ENCODE results near the gene ARHGEF17.
A peak's percentile ranks its signal among the peaks of the same experiment; 100 is the strongest.

Gene ARHGEF17

GRCh38 chr11:73323464-73323863, 15.4 kb downstream of the ARHGEF17 start:
- no peak for DNase-seq (ENCODE audit: low spot score)
- no peak for TF ChIP-seq CTCF (IDR thresholded peaks at IDR 0.05; ENCODE audit: extremely low read depth, missing control alignments)

GRCh38 chr11:73324116-73324515, 16.0 kb downstream of the ARHGEF17 start:
- DNase-seq (ENCODE audit: low spot score): no peak
- no peak for TF ChIP-seq CTCF (IDR thresholded peaks at IDR 0.05; ENCODE audit: extremely low read depth, missing control alignments)

GRCh38 chr11:73324665-73325035, 16.6 kb downstream of the ARHGEF17 start:
- no peak for TF ChIP-seq CTCF (IDR thresholded peaks at IDR 0.05; ENCODE audit: extremely low read depth, missing control alignments)

GRCh38 chr11:73325036-73325981, 17.2 kb downstream of the ARHGEF17 start:
- no peak for TF ChIP-seq CTCF (IDR thresholded peaks at IDR 0.05; ENCODE audit: extremely low read depth, missing control alignments)
- DNase-seq (ENCODE audit: low spot score): peak; percentile 86

More at GRCh38 chr11:73324665-73325035, 16.6 kb downstream of the ARHGEF17 start:
- DNase-seq (ENCODE audit: low spot score): no peak

- DNase-seq (ENCODE audit: low spot score): peak; percentile 62
- TF ChIP-seq CTCF (IDR thresholded peaks at IDR 0.05; ENCODE audit: extremely low read depth, missing control alignments): no peak
Observed at GRCh38 chr11:73326929-73327811, 19.1 kb downstream of the ARHGEF17 start.

GRCh38 chr11:73327812-73328364, 19.8 kb downstream of the ARHGEF17 start:
- no peak for TF ChIP-seq CTCF (IDR thresholded peaks at IDR 0.05; ENCODE audit: extremely low read depth, missing control alignments)
- DNase-seq (ENCODE audit: low spot score): no peak
